Prostate gland (tissue), 2 donors: Measurements from ENCODE around the gene SRBD1. TPM values are rescaled to one million over a fixed set of nuclear protein-coding genes. Genes with fewer than 3 reads are reported as not detected.
"Not testable (repeated sequence)": the region's sequence is repeated elsewhere in the genome, so short reads cannot be mapped to it uniquely, and the experiment has no call there.

Experiments
- DNase-seq: peaks from one replicate; pipeline ENCODE4 v3.0.0-alpha.2; 2019; ENCODE audit warnings: low spot score
- H3K27ac ChIP-seq, 2 donors: fragments of 200-600 bp; sonication (generic); 2 replicates each; pipeline ENCODE4 v1.5.1; 2017 to 2019
- H3K27me3 ChIP-seq: fragments of 200-600 bp; sonication (generic); replicated peaks from 2 replicates; pipeline ENCODE4 v1.5.1; 2019; ENCODE audit not compliant: insufficient read depth
- H3K36me3 ChIP-seq, 2 donors: fragments of 200-600 bp; sonication (generic); 1 replicate in 1 of 2; 2 replicates in 1 of 2; pipeline versions ENCODE4 v1.5.1 to v1.8.1; 2017 to 2019
- H3K4me1 ChIP-seq: fragments of 200-600 bp; sonication (generic); replicated peaks from 2 replicates; pipeline ENCODE4 v1.5.1; 2019
- H3K4me3 ChIP-seq, 2 donors: fragments of 200-600 bp; sonication (generic); 2 replicates each; pipeline ENCODE4 v1.5.1; 2017 to 2019
- H3K9me3 ChIP-seq: fragments of 200-600 bp; sonication (generic); 2 replicates; pipeline ENCODE4 v1.5.1; 2017
- CTCF ChIP-seq, 4 experiments: fragments of 200-600 bp in 2 of 4; fragments of 450-650 bp in 2 of 4; sonication (generic) in 2 of 4; IDR thresholded peaks; 1 replicate in 3 of 4; 2 replicates in 1 of 4; pipeline ENCODE4 v1.5.1; 2016 to 2019; ENCODE audit warnings: antibody characterized with exemption in 4 of 4, mild to moderate bottlenecking in 2 of 4, moderate library complexity in 2 of 4
- POLR2A ChIP-seq: fragments of 450-650 bp; IDR thresholded peaks from one replicate; pipeline ENCODE4 v1.6.1; 2016; ENCODE audit warnings: antibody characterized with exemption, mild to moderate bottlenecking
- POLR2AphosphoS5 ChIP-seq: sonication (generic); formaldehyde crosslinking; IDR thresholded peaks from one replicate; pipeline ENCODE4 v1.6.1; 2017; ENCODE audit warnings: antibody characterized with exemption
- WGBS: methylation state at CpG from one replicate; pipeline ENCODE4 v1.1.5; 2018; 5-methylcytosine and 5-hydroxymethylcytosine counted together
- intact Hi-C: fragments of 100-400 bp; cut with DNase I; formaldehyde crosslinking; loops from one replicate; pipeline ENCODE4 v1.14.2; 2022
- total RNA-seq, 2 donors: library from RNA; depleted of rRNA; stranded (reverse); fragments of >200 nt; gene quantifications; one replicate each; pipeline ENCODE4 v1.1.0, GENCODE V29; 2016

The SRBD1 gene
- total RNA-seq, 2 donors from 2014 or later = 16.5 to 25.9 TPM

- H3K36me3 ChIP-seq = no peaks in the 10 kb centered on the region
- H3K4me3 ChIP-seq = no peak overlapping the region
- H3K4me1 ChIP-seq = no peaks in the 10 kb centered on the region
- TF ChIP-seq POLR2AphosphoS5 = no peak
- no peak for TF ChIP-seq CTCF (IDR thresholded peaks at IDR 0.05)
- no peak for TF ChIP-seq POLR2A
- 96% methylated on average over 2 of the region's 2 CpGs for WGBS
- no peak for DNase-seq
- no peaks in the 10 kb centered on the region for H3K27me3 ChIP-seq
- intact Hi-C loops = no loop called here
- H3K9me3 ChIP-seq = no peaks in the 10 kb centered on the region
- no peak overlapping the region for H3K27ac ChIP-seq
Measured at GRCh38 chr2:45436456-45436855, 174.6 kb downstream of the SRBD1 start.

GRCh38 chr2:45435316-45435715 is 175.8 kb downstream of the SRBD1 start:
- Histone ChIP-seq H3K36me3 (no peaks in the 10 kb centered on the region), H3K27ac (no peak overlapping the region), H3K9me3 (no peaks in the 10 kb centered on the region), H3K27me3 (no peaks in the 10 kb centered on the region), H3K4me1 (no peaks in the 10 kb centered on the region), H3K4me3 (no peak overlapping the region)
- TF ChIP-seq CTCF (IDR thresholded peaks at IDR 0.05) = no peak
- TF ChIP-seq POLR2A = no peak
- TF ChIP-seq POLR2AphosphoS5 = no peak
- intact Hi-C loops = no loop called here
- no peak for DNase-seq
- WGBS = 79% methylated on average over 3 of the region's 3 CpGs

GRCh38 chr2:45433363-45433762 is 177.7 kb downstream of the SRBD1 start:
- Histone ChIP-seq H3K27me3 (no peaks in the 10 kb centered on the region), H3K4me3 (no peak overlapping the region), H3K4me1 (no peaks in the 10 kb centered on the region), H3K36me3 (no peaks in the 10 kb centered on the region), H3K27ac (no peak overlapping the region), H3K9me3 (no peaks in the 10 kb centered on the region)
- no peak for DNase-seq
- 51% methylated on average over 4 of the region's 4 CpGs for WGBS
- TF ChIP-seq POLR2A (no peak), CTCF (IDR thresholded peaks at IDR 0.05) (no peak), POLR2AphosphoS5 (no peak)
- intact Hi-C loops = no loop called here

- TF ChIP-seq CTCF (IDR thresholded peaks at IDR 0.05) = no peak
- TF ChIP-seq POLR2AphosphoS5 = no peak
- no peak for TF ChIP-seq POLR2A
- 91% methylated on average over 1 of the region's 1 CpG for WGBS
- Histone ChIP-seq H3K4me3 (no peak overlapping the region), H3K4me1 (no peaks in the 10 kb centered on the region), H3K9me3 (no peaks in the 10 kb centered on the region), H3K36me3 (no peaks in the 10 kb centered on the region), H3K27ac (no peak overlapping the region), H3K27me3 (no peaks in the 10 kb centered on the region)
- intact Hi-C loops = no loop called here
- no peak for DNase-seq
Measured at GRCh38 chr2:45432406-45432805, 178.7 kb downstream of the SRBD1 start.

GRCh38 chr2:45426025-45426424 is 185.0 kb downstream of the SRBD1 start:
- H3K27ac ChIP-seq, H3K27me3 ChIP-seq, H3K9me3 ChIP-seq, intact Hi-C loops, H3K4me1 ChIP-seq, DNase-seq, H3K36me3 ChIP-seq, H3K4me3 ChIP-seq: not testable (repeated sequence)
- WGBS = 94% methylated on average over 4 of the region's 4 CpGs
